NCI-H1436 treated with DMSO at 0.1 percent for 48 hours (cell line): ENCODE measurements around the gene ADIPOR2.

Experiments
- DNase-seq: peaks from one replicate; lab custom pipeline; 2025; lab: John Stamatoyannopoulos, UW

The ADIPOR2 gene

GRCh38 chr12:1737652-1738286 lies 46.9 kb downstream of the ADIPOR2 start:
- DNase-seq, result no peak

DNA sequence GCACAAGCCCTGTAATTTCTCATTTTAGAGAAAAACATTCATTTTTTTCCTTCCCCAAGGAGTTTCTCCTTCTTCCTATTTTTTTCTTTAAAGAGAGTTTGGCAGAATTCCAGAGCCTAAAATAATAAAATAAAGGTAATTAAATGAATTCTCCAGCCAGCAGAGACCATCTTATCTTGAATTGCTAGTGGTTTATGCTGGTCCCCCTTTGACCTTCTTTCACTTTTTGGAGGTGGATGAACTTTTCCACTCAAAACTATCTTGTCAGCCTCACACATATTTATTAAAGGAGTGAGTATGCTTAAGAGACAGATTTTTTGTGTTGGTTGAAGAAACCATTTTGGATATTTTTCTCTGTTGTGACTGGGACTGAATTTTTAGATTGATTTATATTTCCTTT lies 47.6 kb downstream of the ADIPOR2 start:
- no peak for DNase-seq

GRCh38 chr12:1739368-1739767 lies 48.5 kb downstream of the ADIPOR2 start:
- no peak for DNase-seq

GRCh38 chr12:1740161-1740948 lies 49.5 kb downstream of the ADIPOR2 start:
- DNase-seq, result no peak

- no peak for DNase-seq
Measured at GRCh38 chr12:1741154-1741949, 50.5 kb downstream of the ADIPOR2 start.

GRCh38 chr12:1744932-1745331 lies 54.1 kb downstream of the ADIPOR2 start:
- no peak for DNase-seq

- DNase-seq, result no peak
Measured at GRCh38 chr12:1747609-1748008, 56.7 kb downstream of the ADIPOR2 start.

DNA sequence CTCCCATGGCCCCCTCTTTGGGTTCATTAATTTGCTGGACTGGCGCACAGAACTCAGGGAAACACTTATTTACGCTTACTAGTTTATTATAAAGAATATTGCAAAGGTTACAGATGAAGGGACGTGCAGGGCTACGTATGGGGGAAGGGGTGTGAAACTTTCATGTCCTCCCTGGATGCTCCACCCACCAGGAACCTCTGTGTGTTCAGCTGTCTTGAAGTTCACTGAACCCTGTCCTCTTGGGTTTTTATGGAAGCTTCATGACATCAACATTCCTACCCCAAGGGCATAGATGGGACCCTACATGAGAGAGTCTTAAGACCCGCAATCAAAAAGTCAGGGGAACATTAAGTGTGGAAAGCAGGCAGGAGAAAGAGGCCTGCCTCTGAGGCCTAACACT lies 58.1 kb downstream of the ADIPOR2 start:
- DNase-seq, result no peak

DNA sequence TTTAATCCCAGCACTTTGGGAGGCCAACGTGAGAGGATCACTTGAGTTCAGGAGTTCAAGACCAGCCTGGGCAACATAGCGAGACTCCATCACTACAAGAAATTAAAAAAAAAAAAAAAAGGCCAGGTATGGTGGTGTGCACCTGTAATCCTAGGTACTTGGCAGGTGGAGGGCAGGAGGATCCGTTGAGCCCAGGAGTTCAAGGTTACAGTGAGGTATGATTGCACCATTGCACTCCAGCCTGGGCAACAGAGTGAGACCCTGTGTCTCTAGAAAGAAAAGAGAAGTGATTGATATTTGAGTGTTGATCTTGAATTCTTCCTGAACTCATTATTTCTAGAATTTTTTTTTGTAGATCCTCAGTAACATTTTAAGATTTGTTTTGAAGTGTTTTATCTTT lies 59.4 kb downstream of the ADIPOR2 start:
- DNase-seq, result no peak

DNA sequence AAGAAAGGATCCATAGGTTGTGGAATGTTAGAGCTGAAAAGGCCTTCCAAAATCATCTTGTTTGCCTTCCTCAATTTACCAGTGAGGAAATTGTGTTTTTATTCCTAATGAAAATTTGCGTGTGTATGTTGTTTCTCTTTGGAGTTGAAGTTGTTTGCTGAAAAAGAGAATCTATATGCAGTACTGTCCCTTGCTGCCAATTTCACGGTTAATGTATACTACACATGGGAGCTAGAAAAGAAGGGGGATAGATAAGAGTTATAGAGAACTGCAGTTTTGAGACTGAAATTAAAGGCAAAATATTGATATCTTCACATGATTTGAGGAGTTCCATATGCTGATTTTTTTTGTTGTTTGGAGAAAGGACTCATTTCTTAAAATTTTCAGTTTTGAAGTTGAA lies 67.5 kb downstream of the ADIPOR2 start:
- no peak for DNase-seq

DNA sequence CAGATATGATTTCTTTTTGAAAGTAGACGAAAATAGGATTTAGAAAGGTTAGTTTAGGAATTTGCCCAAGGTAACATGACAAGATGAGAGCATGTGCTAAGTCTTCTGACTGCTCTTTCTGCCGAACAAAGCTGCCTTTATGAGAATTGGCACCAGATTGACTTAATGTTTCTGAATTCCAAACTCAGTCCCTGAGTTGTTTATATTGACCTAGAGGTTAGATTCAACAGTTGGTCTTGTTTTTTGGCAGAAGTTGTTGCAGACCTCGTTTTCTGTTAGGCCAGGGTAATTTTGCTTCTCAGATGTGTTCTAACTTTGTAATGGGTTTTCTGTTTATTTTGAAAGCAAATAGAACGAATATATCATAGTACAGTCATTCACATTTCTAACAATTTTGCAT lies 68.0 kb downstream of the ADIPOR2 start:
- no peak for DNase-seq

DNA sequence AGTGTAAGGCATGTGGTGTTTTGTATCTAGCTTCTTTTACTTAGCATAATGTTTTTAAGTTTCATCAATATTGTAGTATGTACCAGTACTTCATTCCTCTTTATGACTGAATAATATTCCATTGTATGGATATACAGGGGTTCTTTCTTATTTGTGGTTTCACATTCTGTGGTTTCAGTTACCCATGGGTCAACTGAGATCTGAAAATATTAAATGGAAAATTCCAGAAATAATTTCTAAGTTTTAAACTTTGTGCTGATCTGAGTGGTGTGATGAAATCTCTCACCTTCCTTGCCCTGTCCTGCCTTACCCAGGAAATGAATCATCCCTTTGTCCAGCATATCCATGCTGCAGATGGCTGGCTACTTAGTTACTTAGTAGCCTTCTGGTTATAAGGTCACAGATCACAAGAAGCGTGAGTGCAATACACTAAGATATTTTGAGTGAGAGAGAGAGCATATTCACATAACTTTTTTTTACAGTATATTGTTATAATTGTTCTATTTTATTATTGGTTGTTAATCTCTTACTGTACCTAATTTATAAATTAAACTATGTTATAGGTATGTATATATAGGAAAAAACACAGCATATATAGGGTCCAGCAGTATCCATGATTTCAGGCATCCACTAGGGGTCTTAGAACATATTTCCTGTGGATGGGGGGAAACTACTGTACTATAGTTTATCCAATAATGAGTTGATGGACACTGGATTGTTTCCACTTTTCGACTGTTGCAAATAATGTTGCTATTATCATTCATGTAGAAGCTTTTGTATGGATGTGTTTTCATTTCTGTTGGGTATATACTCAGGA lies 69.9 kb downstream of the ADIPOR2 start:
- no peak for DNase-seq

DNA sequence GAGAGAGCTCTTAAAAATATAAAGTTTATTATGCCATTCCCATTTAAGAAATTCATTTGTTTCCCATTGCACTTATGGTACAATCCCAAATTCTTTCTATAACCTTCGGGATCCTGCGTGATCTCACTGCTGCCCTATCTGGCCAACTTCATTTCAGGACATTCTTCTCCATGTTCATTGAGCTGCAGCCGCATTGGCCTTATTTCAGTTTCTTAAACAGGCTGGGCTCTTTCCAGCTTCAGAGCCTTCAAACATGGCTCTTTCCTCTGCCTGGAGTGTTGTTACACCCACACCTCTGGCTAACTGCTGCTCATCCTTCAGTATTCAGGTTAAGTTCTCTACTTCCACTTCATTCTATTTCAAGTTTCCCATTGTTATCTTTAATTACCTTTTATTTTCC lies 71.0 kb downstream of the ADIPOR2 start:
- DNase-seq, result no peak

- no peak for DNase-seq
Measured at GRCh38 chr12:1763153-1763552, 72.3 kb downstream of the ADIPOR2 start.

GRCh38 chr12:1766110-1766509 lies 75.2 kb downstream of the ADIPOR2 start:
- no peak for DNase-seq

DNA sequence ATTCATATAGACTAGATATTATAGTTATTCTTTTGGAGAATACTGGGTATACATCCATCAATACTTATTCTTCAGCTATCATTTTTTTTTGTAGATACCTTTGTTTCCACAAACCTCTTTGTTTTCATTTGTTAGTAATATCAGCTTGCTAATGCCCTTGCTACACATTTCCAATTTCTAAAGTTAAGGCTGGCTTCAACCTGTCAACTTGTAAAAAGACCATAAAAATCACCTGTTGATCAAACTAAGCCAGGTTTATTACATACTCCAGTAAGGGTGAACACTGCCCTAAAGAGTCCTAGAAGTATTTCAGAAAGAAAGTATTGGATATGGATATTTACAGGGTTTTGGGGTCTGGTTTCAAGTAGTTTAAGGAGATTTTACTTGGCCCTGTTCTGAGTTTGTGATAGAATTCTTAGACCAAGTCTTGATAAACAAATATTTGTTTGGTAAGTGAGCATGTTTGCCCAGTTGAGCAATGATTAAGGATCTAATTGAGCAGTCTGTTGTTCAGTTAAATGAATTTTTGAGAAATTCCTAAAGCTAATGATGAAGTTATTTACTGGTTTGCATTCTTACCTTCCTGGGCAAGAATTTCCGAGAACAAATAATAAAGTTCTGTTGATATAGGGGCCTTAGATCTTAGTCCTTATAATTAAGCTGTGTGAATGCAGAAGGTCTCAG lies 76.7 kb downstream of the ADIPOR2 start:
- no peak for DNase-seq

DNA sequence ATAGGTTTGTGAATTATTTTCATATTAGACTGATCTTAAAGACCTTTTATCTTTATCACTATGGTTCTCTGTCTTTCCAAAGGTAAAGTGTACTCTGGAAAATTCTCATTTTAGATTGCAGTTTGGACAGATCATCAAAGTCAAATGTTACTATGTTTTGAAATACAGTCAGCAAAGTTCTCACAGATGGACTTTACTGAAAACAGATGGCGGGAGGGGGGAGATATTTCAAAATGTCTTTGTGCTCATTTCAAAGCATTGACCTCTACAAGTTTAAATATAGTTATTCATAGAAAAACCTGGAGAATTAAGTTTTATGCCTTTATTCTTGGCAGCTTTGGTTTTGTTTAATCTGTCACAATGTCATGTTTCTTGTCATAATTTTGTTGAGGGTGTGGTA lies 77.7 kb downstream of the ADIPOR2 start:
- no peak for DNase-seq

GRCh38 chr12:1769809-1770494 lies 79.1 kb downstream of the ADIPOR2 start:
- no peak for DNase-seq

DNA sequence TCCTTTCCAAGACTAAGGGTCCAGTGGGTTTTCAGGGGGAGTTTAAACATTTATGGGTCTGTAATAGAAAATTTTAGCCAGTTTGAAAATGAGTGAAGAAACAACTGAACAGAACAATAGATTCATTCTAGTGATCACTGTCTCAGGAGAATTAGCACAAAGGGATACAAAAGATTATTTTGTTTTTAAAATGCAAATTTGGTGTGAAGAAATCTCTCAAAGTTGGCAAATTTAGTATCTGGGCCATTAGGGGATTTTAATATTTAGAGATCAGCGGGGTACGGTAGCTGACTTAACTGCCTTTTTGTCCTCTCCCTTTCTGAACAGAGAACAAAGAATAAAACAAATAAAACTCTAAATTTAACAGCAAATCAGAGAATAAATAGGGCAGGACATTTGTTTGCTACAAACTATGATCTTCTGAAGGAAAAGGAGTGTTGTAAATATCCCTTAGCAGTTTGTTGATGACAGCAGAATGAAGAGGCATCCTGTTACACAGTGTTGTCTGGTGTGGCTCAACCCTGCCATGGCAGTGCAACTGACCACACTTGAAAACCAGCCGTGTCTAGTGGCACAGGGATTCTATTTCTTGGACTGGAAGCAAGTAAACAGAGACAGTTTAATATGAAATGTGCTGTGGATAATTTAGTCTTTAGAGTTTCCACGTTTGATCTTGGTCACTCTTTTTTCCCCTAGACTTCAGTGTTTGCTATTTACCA lies 83.2 kb downstream of the ADIPOR2 start:
- no peak for DNase-seq
